Gastrocnemius medialis (tissue), 4 donors: ENCODE data around the gene RIPOR3. TPM values are rescaled to one million over a fixed set of nuclear protein-coding genes. Genes with fewer than 3 reads are reported as not detected.

Experiments
- ATAC-seq, 2 donors: fragments of 150-250 bp; one replicate each; pipeline ENCODE4 v1.9.1; 2016
- DNase-seq, 2 donors: peaks; one replicate each; pipeline ENCODE4 v3.0.0-alpha.2; 2019
- H3K27ac ChIP-seq, 4 donors: fragments of 200-600 bp; sonication (generic); 1 replicate in 1 of 4; 2 replicates in 3 of 4; pipeline ENCODE4 v1.5.1; 2016 to 2018; ENCODE audit warnings: mild to moderate bottlenecking in 2 of 4, moderate library complexity in 1 of 4
- H3K27me3 ChIP-seq, 3 donors: fragments of 200-600 bp; sonication (generic) in 2 of 3; 1 replicate in 1 of 3; 2 replicates in 2 of 3; pipeline versions ENCODE4 v1.5.1 to v1.6.0; 2016 to 2019; ENCODE audit warnings: mild to moderate bottlenecking in 1 of 3, moderate library complexity in 1 of 3
- H3K36me3 ChIP-seq, 2 donors: fragments of 200-600 bp; sonication (generic) in 1 of 2; one replicate each; pipeline ENCODE4 v1.5.1; 2017 to 2018
- H3K4me1 ChIP-seq, 2 donors: fragments of 200-600 bp; sonication (generic) in 1 of 2; one replicate each; pipeline ENCODE4 v1.5.1; 2016 to 2017; ENCODE audit warnings: mild to moderate bottlenecking in 2 of 2
- H3K4me3 ChIP-seq, 4 donors: fragments of 200-600 bp; sonication (generic) in 3 of 4; 1 replicate in 1 of 4; 2 replicates in 3 of 4; pipeline ENCODE4 v1.5.1; 2016 to 2019; ENCODE audit warnings: mild to moderate bottlenecking in 2 of 4
- H3K9me3 ChIP-seq, 3 donors: fragments of 200-600 bp; sonication (generic) in 2 of 3; 1 replicate in 1 of 3; 2 replicates in 2 of 3; pipeline ENCODE4 v1.5.1; 2016 to 2019
- CTCF ChIP-seq, 5 experiments: fragments of 450-650 bp in 3 of 5; fragments of 200-600 bp in 2 of 5; sonication (generic) in 2 of 5; IDR thresholded peaks in 4 of 5; conservative IDR thresholded peaks in 1 of 5; 1 replicate in 4 of 5; 2 replicates in 1 of 5; pipeline ENCODE4 v1.5.1; 2016 to 2019; ENCODE audit warnings: antibody characterized with exemption in 5 of 5, mild to moderate bottlenecking in 3 of 5, moderate library complexity in 3 of 5
- POLR2A ChIP-seq, 2 donors: fragments of 450-650 bp; IDR thresholded peaks; one replicate each; pipeline ENCODE4 v1.6.1; 2017; ENCODE audit warnings: antibody characterized with exemption in 2 of 2, mild to moderate bottlenecking in 2 of 2, moderate library complexity in 2 of 2
- in situ Hi-C, 4 donors: fragments of 200-750 bp; cut with MboI; loops; one replicate each; pipeline versions ENCODE4 v1.15.0 to v1.8.0; 2017; ENCODE audit warnings: low sequenced_read_pairs in 4 of 4
- intact Hi-C: fragments of 100-400 bp; cut with DNase I; formaldehyde crosslinking; loops from one replicate; pipeline ENCODE4 v1.15.1; 2023; ENCODE audit warnings: low total_unique reads
- total RNA-seq, 4 donors: library from RNA; depleted of rRNA; stranded (reverse); fragments of >200 nt; gene quantifications; one replicate each; pipeline versions ENCODE4 v1.1.0 to v1.2.3, GENCODE V29; 2016

RIPOR3 gene
- total RNA-seq, 4 donors from 2014 or later: 5.3 to 12.5 (median 8.2) TPM

- no peak for TF ChIP-seq CTCF (IDR thresholded peaks at IDR 0.05 in 4 of 5, conservative IDR thresholded peaks at IDR 0.05 in 1 of 5)
- TF ChIP-seq POLR2A (IDR thresholded peaks at IDR 0.05): no peak
- Histone ChIP-seq H3K27ac (no peak overlapping the region), H3K4me1 (no peaks in the 10 kb centered on the region), H3K36me3 (no peaks in the 10 kb centered on the region), H3K4me3 (no peak overlapping the region), H3K27me3 (peaks cover 0 to 4% (median 0%) of the 10 kb centered on the region in 3 donors), H3K9me3 (no peaks in the 10 kb centered on the region)
- intact Hi-C loops (no loop called here), in situ Hi-C loops (no loop called here)
- DNase-seq: no peak
- no peak for ATAC-seq
Observed at GRCh38 chr20:50607436-50607835, 83.9 kb downstream of the RIPOR3 start.

- ATAC-seq (no peak), DNase-seq (no peak)
- in situ Hi-C loops: no loop called here
- Histone ChIP-seq H3K36me3 (no peaks in the 10 kb centered on the region), H3K4me1 (no peaks in the 10 kb centered on the region), H3K4me3 (no peak overlapping the region), H3K9me3 (no peaks in the 10 kb centered on the region), H3K27ac (no peak overlapping the region), H3K27me3 (peaks cover 0 to 15% (median 10%) of the 10 kb centered on the region in 3 donors)
- intact Hi-C loops: no loop called here
- no peak for TF ChIP-seq CTCF (IDR thresholded peaks at IDR 0.05 in 4 of 5, conservative IDR thresholded peaks at IDR 0.05 in 1 of 5)
- TF ChIP-seq POLR2A (IDR thresholded peaks at IDR 0.05): no peak
Observed at GRCh38 chr20:50605136-50605535, 86.2 kb downstream of the RIPOR3 start.

GRCh38 chr20:50604451-50604850 lies 86.9 kb downstream of the RIPOR3 start:
- DNase-seq: no peak
- peaks cover 0 to 18% (median 17%) of the 10 kb centered on the region in 3 donors for H3K27me3 ChIP-seq
- TF ChIP-seq CTCF (IDR thresholded peaks at IDR 0.05 in 4 of 5, conservative IDR thresholded peaks at IDR 0.05 in 1 of 5) (no peak), POLR2A (IDR thresholded peaks at IDR 0.05) (no peak)
- ATAC-seq: no peak
- peaks cover 0 to 2% of the 10 kb centered on the region in 2 donors for H3K4me1 ChIP-seq
- H3K36me3 ChIP-seq: no peaks in the 10 kb centered on the region
- no peak overlapping the region for H3K4me3 ChIP-seq
- in situ Hi-C loops: no loop called here
- intact Hi-C loops: no loop called here
- no peaks in the 10 kb centered on the region for H3K9me3 ChIP-seq
- no peak overlapping the region for H3K27ac ChIP-seq

- intact Hi-C loops: no loop called here
- TF ChIP-seq POLR2A (IDR thresholded peaks at IDR 0.05) (no peak), CTCF (IDR thresholded peaks at IDR 0.05 in 4 of 5, conservative IDR thresholded peaks at IDR 0.05 in 1 of 5) (no peak)
- in situ Hi-C loops: no loop called here
- Histone ChIP-seq H3K36me3 (no peaks in the 10 kb centered on the region), H3K27ac (no peak overlapping the region), H3K4me1 (peaks cover 0 to 6% of the 10 kb centered on the region in 2 donors), H3K9me3 (no peaks in the 10 kb centered on the region), H3K27me3 (peaks cover 11 to 36% (median 35%) of the 10 kb centered on the region in 3 donors), H3K4me3 (no peak overlapping the region)
- no peak for ATAC-seq
- DNase-seq: no peak
Observed at GRCh38 chr20:50602432-50603088, 88.8 kb downstream of the RIPOR3 start.
